K562 (cell line): ENCODE results near the gene STS. TPM values are rescaled to one million over a fixed set of nuclear protein-coding genes. Genes with fewer than 3 reads are reported as not detected.

Experiments
- ATAC-seq: fragments of 200-7000 bp; cut with Tn5 transposase; 3 replicates; pipeline ENCODE4 v1.9.1; 2020; ENCODE audit warnings: moderate library complexity
- BruUV-seq: library from RNA; stranded (reverse); fragments of 400-500 nt; replicated peaks from 2 replicates; lab custom pipeline; 2021; lab: Mats Ljungman, UMichigan
- CTCF ChIA-PET: fragments of 300-600 bp; formaldehyde crosslinking; extraction: SDS; loops from one replicate; lab custom pipeline; 2021; ENCODE audit warnings: low intra/inter-chr PET ratio; lab: Yijun Ruan, JAX
- POLR2A ChIA-PET: fragments of 300-600, 350-650 bp; sonication (Branson Sonifier 250); formaldehyde crosslinking; extraction: SDS; loops from one replicate; lab custom pipeline; 2021; ENCODE audit warnings: antibody characterized with exemption, inconsistent platforms; lab: Yijun Ruan, JAX
- DNase-seq, 4 experiments: peaks; one replicate each; pipeline versions ENCODE4 v3.0.0 to v3.0.0-alpha.2; 2011 to 2018; ENCODE audit warnings: low spot score in 3 of 4, mixed read lengths in 3 of 4; ENCODE audit errors: extremely low read depth in 1 of 4
- FAIRE-seq: peaks from 2 replicates; lab custom pipeline; 2011; peaks lifted over from hg19 to GRCh38; lab: Jason Lieb, UNC
- H2AFZ ChIP-seq: 2 replicates; pipeline ENCODE4 v1.6.0; 2011; ENCODE audit warnings: low read depth, low read length, control low read depth, inconsistent platforms
- H3K27ac ChIP-seq: fragments of 200-600 bp; 3 replicates; pipeline ENCODE4 v1.8.0; 2011; ENCODE audit warnings: low read depth, mild to moderate bottlenecking, control low read depth, inconsistent platforms, low read length, moderate library complexity, mixed read lengths; ENCODE audit errors: extremely low read depth
- H3K27me3 ChIP-seq, 2 experiments: fragments of 300-600 bp in 1 of 2; 2 replicates in 1 of 2; 3 replicates in 1 of 2; pipeline versions ENCODE4 v1.6.0 to v1.8.0; 2011; ENCODE audit warnings: inconsistent platforms in 2 of 2, low read length in 2 of 2, mild to moderate bottlenecking in 1 of 2, mixed read lengths in 1 of 2, moderate library complexity in 1 of 2; ENCODE audit not compliant: control insufficient read depth in 2 of 2, insufficient read depth in 2 of 2
- H3K36me3 ChIP-seq: fragments of 300-600 bp; 3 replicates; pipeline ENCODE4 v1.8.0; 2011; ENCODE audit warnings: mild to moderate bottlenecking, low read length, inconsistent platforms; ENCODE audit not compliant: control insufficient read depth, insufficient read depth
- H3K4me1 ChIP-seq, 2 experiments: fragments of 200-600 bp in 1 of 2; replicated peaks in 1 of 2; 2 replicates in 1 of 2; 3 replicates in 1 of 2; pipeline versions ENCODE4 v1.5.1 to v1.8.0; 2011; ENCODE audit warnings: inconsistent platforms in 2 of 2, low read length in 2 of 2, mild to moderate bottlenecking in 1 of 2, mixed read lengths in 1 of 2, moderate library complexity in 1 of 2; ENCODE audit not compliant: control insufficient read depth in 2 of 2, insufficient read depth in 2 of 2
- H3K4me2 ChIP-seq: 2 replicates; pipeline ENCODE4 v1.6.1; 2011; ENCODE audit warnings: low read length, control low read depth, inconsistent platforms, mixed read lengths; ENCODE audit not compliant: insufficient read depth
- H3K4me3 ChIP-seq: fragments of 200-600 bp; sonication (generic), shearing (Covaris generic); 2 replicates; pipeline ENCODE4 v1.5.1; 2016; ENCODE audit warnings: control low read depth, inconsistent platforms
- H3K79me2 ChIP-seq: fragments of 200-600 bp; 3 replicates; pipeline ENCODE4 v1.8.0; 2011; ENCODE audit warnings: low read length, inconsistent platforms; ENCODE audit not compliant: control insufficient read depth, insufficient read depth
- H3K9ac ChIP-seq, 2 experiments: 2 replicates each; pipeline versions ENCODE4 v1.6.0 to v1.6.1; 2011; ENCODE audit warnings: low read depth in 2 of 2, low read length in 2 of 2, control low read depth in 1 of 2, inconsistent platforms in 1 of 2, mild to moderate bottlenecking in 1 of 2, mixed read lengths in 1 of 2; ENCODE audit not compliant: insufficient read depth in 1 of 2
- H3K9me1 ChIP-seq: one replicate; pipeline ENCODE4 v1.6.0; 2011; ENCODE audit warnings: inconsistent platforms, mild to moderate bottlenecking, low read length, moderate library complexity; ENCODE audit not compliant: control insufficient read depth, insufficient read depth
- H3K9me3 ChIP-seq: replicated peaks from 2 replicates; pipeline ENCODE4 v1.5.1; 2011; ENCODE audit warnings: low read depth, low read length, inconsistent platforms; ENCODE audit not compliant: control insufficient read depth, insufficient read depth
- H4K20me1 ChIP-seq: replicated peaks from 2 replicates; pipeline ENCODE4 v1.6.1; 2011; ENCODE audit warnings: low read length, inconsistent platforms, mixed read lengths; ENCODE audit not compliant: control insufficient read depth, insufficient read depth
- CHD4 ChIP-seq: fragments of 200-600 bp; sonication (generic); IDR thresholded peaks from 3 replicates; pipeline ENCODE4 v1.6.1; 2012; ENCODE audit warnings: low read depth, mild to moderate bottlenecking, mixed read lengths, low read length, inconsistent platforms; ENCODE audit not compliant: insufficient read depth, insufficient replicate concordance, poor library complexity, severe bottlenecking
- IRF2 ChIP-seq: sonication (generic); formaldehyde crosslinking; IDR thresholded peaks from 2 replicates; pipeline ENCODE4 v1.8.1; 2022; ENCODE audit warnings: mild to moderate bottlenecking, missing genetic modification reagents
- MTA2 ChIP-seq: fragments of 450-650 bp; IDR thresholded peaks from 2 replicates; pipeline ENCODE4 v1.6.1; 2016; ENCODE audit warnings: low read depth
- NFYB ChIP-seq: IDR thresholded peaks from 2 replicates; pipeline ENCODE4 v1.6.1; 2011; ENCODE audit warnings: mild to moderate bottlenecking, moderate library complexity; ENCODE audit not compliant: insufficient read length; ENCODE audit errors: extremely low read depth
- RNF219 ChIP-seq: fragments of 250-450 bp; sonication (Bioruptor Pico); IDR thresholded peaks from 2 replicates; pipeline ENCODE4 v1.5.0; 2022; ENCODE audit warnings: mild to moderate bottlenecking
- WGBS: fragments of 100-300 bp; shearing (Covaris generic); methylation state at CpG from one replicate; pipeline ENCODE4 v1.1.6; 2016; ENCODE audit warnings: low coverage, mixed read lengths; ENCODE audit not compliant: insufficient coverage; ENCODE audit errors: missing lambda C conversion rate; 5-methylcytosine and 5-hydroxymethylcytosine counted together
- in situ Hi-C: fragments of 300-500 bp; cut with MboI; formaldehyde crosslinking; loops from 4 replicates; pipeline ENCODE4 v1.15.0; 2018; ENCODE audit warnings: inconsistent platforms, mixed read lengths
- intact Hi-C: fragments of 100-400 bp; cut with micrococcal nuclease; formaldehyde crosslinking; loops from 2 replicates; pipeline ENCODE4 v1.14.2; 2022
- polyA plus RNA-seq, 8 experiments: library from polyadenylated mRNA; depleted of rRNA in 4 of 8; stranded (reverse) in 5 of 8; unstranded in 3 of 8; fragments of >200 nt; fragmentation: Nextera tagmentation in 2 of 8; fragmentation: Illumina TruSeq in 1 of 8; extraction: Ambion mirVana in 2 of 8; extraction: Trizol in 1 of 8; gene quantifications; 2 replicates each; pipeline versions ENCODE4 v1.2.1 to v1.2.3, GENCODE V29; 2011 to 2014; ENCODE audit warnings: inconsistent platforms in 1 of 8, missing spikeins in 1 of 8
- total RNA-seq, 7 experiments: library from RNA; depleted of rRNA in 6 of 7; stranded (reverse); fragments of >200 nt in 6 of 7; fragmentation: Illumina TruSeq in 2 of 7; extraction: Trizol in 2 of 7; gene quantifications; 2 replicates each; pipeline versions ENCODE4 v1.2.1 to v1.2.3, GENCODE V29; 2011 to 2021; ENCODE audit warnings: low replicate concordance in 1 of 7
- TF ChIP-seq, protein P1 (sequence below): sonication (generic); formaldehyde crosslinking; IDR thresholded peaks from 2 replicates; pipeline ENCODE4 v1.9.0; 2022; ENCODE audit warnings: mild to moderate bottlenecking, missing genetic modification reagents
- TF ChIP-seq, protein P2 (sequence below), 2 experiments: IDR thresholded peaks; 2 replicates each; pipeline ENCODE4 v1.6.1; 2011; ENCODE audit warnings: borderline replicate concordance in 1 of 2, control low read depth in 1 of 2, low read depth in 1 of 2, low read length in 1 of 2, mild to moderate bottlenecking in 1 of 2, mixed read lengths in 1 of 2, moderate library complexity in 1 of 2; ENCODE audit not compliant: insufficient read depth in 1 of 2, insufficient read length in 1 of 2, poor library complexity in 1 of 2, severe bottlenecking in 1 of 2; ENCODE audit errors: extremely low read depth in 1 of 2

STS gene
- total and polyA plus RNA-seq, 9 of the 15 experiments (the other 6 are each of a cell fraction or from before 2014, with no cell fraction given): 0.14 to 1.3 (median 0.63) TPM

DNA sequence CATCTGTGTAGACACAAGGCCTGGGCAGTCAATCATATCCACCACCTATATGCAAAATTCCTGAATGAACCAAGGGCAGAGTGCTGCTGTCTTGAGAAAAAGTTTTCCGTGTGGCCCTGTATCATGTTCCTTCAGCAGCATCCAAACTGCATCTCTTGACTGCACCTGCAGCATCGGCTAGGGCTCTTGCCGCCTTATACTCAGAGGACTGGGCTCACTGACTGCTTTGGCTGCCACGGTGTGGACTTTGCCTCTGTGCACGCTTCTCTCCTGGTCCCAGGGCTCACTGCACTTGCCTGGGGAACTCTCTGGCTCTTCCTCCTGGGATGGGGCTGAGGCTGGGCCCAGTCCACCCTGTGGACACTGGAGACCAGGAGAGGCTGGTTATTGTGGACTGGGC lies 39.5 kb upstream of the STS start:
- FAIRE-seq (no peak), DNase-seq (no peak), ATAC-seq (no peak)
- BruUV-seq: no TSS peak
- H3K27me3 ChIP-seq: no peaks in the 10 kb centered on the region
- no peak for TF ChIP-seq CHD4
- TF ChIP-seq MTA2: no peak
- no peak for TF ChIP-seq RNF219 (CRISPR knock-in tag)
- TF ChIP-seq, protein P1, sequence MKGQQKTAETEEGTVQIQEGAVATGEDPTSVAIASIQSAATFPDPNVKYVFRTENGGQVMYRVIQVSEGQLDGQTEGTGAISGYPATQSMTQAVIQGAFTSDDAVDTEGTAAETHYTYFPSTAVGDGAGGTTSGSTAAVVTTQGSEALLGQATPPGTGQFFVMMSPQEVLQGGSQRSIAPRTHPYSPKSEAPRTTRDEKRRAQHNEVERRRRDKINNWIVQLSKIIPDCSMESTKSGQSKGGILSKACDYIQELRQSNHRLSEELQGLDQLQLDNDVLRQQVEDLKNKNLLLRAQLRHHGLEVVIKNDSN (CRISPR knock-in tag): no peak
- TF ChIP-seq, protein P2, sequence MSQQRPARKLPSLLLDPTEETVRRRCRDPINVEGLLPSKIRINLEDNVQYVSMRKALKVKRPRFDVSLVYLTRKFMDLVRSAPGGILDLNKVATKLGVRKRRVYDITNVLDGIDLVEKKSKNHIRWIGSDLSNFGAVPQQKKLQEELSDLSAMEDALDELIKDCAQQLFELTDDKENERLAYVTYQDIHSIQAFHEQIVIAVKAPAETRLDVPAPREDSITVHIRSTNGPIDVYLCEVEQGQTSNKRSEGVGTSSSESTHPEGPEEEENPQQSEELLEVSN (IDR thresholded peaks at IDR 0.05; ENCODE audit: borderline replicate concordance in 1 of 2, extremely low read depth in 1 of 2, insufficient read depth in 1 of 2, insufficient read length in 1 of 2, low read depth in 1 of 2, low read length in 1 of 2, poor library complexity in 1 of 2, severe bottlenecking in 1 of 2): no peak
- TF ChIP-seq IRF2 (CRISPR knock-in tag): no peak
- no peak for TF ChIP-seq NFYB
- peaks cover 2% of the 10 kb centered on the region; the same call in 1 of the 3 replicates for H3K79me2 ChIP-seq
- no peak overlapping the region for H3K4me3 ChIP-seq
- intact Hi-C loops (no loop called here), in situ Hi-C loops (no loop called here)
- ChIA-PET CTCF (no interaction called here), POLR2A (no interaction called here)
- 95% methylated on average over 4 of the region's 5 CpGs for WGBS
- no peaks in the 10 kb centered on the region for H3K9me3 ChIP-seq
- peaks cover 22% of the 10 kb centered on the region; the same call in 2 of the 3 replicates for H3K36me3 ChIP-seq
- H3K9ac ChIP-seq: no peak overlapping the region
- no peak overlapping the region for H3K27ac ChIP-seq
- no peaks in the 10 kb centered on the region for H3K9me1 ChIP-seq
- H4K20me1 ChIP-seq: no peaks in the 10 kb centered on the region
- no peaks in the 10 kb centered on the region; a peak in 3 of 5 replicates for H3K4me1 ChIP-seq
- H3K4me2 ChIP-seq: no peak overlapping the region
- H2AFZ ChIP-seq: no peak overlapping the region
